ENCODE measurements around the gene PIK3R1. TPM values are rescaled to one million over a fixed set of nuclear protein-coding genes. Genes with fewer than 3 reads are reported as not detected.

PIK3R1 gene
- total RNA-seq, 1 donor from 2014 or later, result 89.7 TPM

GRCh38 chr5:68315679-68316271, 100.2 kb downstream of the PIK3R1 start:
- H3K4me3 Mint-ChIP-seq (ENCODE audit: low read depth), result no peak overlapping the region
- H3K27me3 Mint-ChIP-seq, result no peaks in the 10 kb centered on the region
- peaks cover 4% of the 10 kb centered on the region for H3K9me3 Mint-ChIP-seq (ENCODE audit: low read depth)
- H3K27ac Mint-ChIP-seq, result no peak overlapping the region
- TF ChIP-seq, protein P1, sequence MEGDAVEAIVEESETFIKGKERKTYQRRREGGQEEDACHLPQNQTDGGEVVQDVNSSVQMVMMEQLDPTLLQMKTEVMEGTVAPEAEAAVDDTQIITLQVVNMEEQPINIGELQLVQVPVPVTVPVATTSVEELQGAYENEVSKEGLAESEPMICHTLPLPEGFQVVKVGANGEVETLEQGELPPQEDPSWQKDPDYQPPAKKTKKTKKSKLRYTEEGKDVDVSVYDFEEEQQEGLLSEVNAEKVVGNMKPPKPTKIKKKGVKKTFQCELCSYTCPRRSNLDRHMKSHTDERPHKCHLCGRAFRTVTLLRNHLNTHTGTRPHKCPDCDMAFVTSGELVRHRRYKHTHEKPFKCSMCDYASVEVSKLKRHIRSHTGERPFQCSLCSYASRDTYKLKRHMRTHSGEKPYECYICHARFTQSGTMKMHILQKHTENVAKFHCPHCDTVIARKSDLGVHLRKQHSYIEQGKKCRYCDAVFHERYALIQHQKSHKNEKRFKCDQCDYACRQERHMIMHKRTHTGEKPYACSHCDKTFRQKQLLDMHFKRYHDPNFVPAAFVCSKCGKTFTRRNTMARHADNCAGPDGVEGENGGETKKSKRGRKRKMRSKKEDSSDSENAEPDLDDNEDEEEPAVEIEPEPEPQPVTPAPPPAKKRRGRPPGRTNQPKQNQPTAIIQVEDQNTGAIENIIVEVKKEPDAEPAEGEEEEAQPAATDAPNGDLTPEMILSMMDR (IDR thresholded peaks at IDR 0.05; ENCODE audit: unreplicated experiment), result no peak
- H3K4me1 Mint-ChIP-seq (ENCODE audit: low read depth), result peaks cover 6% of the 10 kb centered on the region
- no peaks in the 10 kb centered on the region for H3K36me3 Mint-ChIP-seq (ENCODE audit: insufficient read depth)
- DNase-seq (ENCODE audit: low spot score, unreplicated experiment), result no peak

DNA sequence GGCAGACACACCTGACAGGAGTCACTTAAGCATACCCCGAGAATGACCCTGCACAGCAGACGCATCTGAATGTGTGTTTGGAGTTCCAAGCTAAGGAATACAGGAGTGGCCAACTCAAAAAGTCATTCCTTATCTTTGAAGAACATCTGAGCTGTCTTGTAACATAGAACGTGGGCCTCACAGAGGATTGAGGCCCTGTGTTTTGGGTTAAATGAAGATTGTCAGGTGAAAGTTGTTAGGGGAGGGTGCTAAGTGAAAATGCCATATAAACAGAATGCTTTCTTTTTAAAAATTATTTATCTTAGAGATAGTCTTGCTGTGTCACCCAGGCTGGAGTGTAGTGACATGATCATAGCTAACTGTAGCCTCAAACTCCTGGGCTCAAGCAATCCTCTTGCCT, 100.9 kb downstream of the PIK3R1 start:
- H3K4me3 Mint-ChIP-seq (ENCODE audit: low read depth), result no peak overlapping the region
- H3K36me3 Mint-ChIP-seq (ENCODE audit: insufficient read depth), result no peaks in the 10 kb centered on the region
- H3K4me1 Mint-ChIP-seq (ENCODE audit: low read depth), result peaks cover 6% of the 10 kb centered on the region
- no peak for DNase-seq (ENCODE audit: low spot score, unreplicated experiment)
- TF ChIP-seq, protein P1 (IDR thresholded peaks at IDR 0.05; ENCODE audit: unreplicated experiment), result no peak
- H3K27me3 Mint-ChIP-seq, result no peaks in the 10 kb centered on the region
- H3K27ac Mint-ChIP-seq, result no peak overlapping the region
- H3K9me3 Mint-ChIP-seq (ENCODE audit: low read depth), result peaks cover 4% of the 10 kb centered on the region

DNA sequence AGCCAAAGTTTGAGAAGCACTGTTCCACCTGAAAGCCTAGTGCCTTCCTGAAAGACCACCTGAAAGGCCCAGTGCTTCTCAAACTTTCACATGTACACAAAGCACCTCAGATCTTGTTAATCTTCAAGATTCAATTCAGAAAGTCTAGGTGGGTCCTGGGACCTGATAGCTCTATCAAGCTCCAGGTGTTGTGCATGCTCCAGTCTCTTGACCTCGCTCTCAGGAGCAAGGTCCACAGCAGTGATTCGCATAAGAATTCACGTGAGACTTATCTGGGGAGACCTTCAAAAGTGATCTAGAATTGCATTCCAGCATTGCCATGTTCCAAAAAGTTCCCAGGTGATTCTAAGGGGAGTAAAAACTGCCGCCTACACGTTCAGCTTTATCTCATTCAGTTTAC, 102.1 kb downstream of the PIK3R1 start:
- Mint-ChIP-seq H3K27me3 (no peaks in the 10 kb centered on the region), H3K36me3 (ENCODE audit: insufficient read depth) (no peaks in the 10 kb centered on the region), H3K4me3 (ENCODE audit: low read depth) (no peak overlapping the region), H3K4me1 (ENCODE audit: low read depth) (peaks cover 6% of the 10 kb centered on the region), H3K9me3 (ENCODE audit: low read depth) (peaks cover 4% of the 10 kb centered on the region), H3K27ac (no peak overlapping the region)
- TF ChIP-seq, protein P1 (IDR thresholded peaks at IDR 0.05; ENCODE audit: unreplicated experiment), result no peak
- DNase-seq (ENCODE audit: low spot score, unreplicated experiment), result no peak

DNA sequence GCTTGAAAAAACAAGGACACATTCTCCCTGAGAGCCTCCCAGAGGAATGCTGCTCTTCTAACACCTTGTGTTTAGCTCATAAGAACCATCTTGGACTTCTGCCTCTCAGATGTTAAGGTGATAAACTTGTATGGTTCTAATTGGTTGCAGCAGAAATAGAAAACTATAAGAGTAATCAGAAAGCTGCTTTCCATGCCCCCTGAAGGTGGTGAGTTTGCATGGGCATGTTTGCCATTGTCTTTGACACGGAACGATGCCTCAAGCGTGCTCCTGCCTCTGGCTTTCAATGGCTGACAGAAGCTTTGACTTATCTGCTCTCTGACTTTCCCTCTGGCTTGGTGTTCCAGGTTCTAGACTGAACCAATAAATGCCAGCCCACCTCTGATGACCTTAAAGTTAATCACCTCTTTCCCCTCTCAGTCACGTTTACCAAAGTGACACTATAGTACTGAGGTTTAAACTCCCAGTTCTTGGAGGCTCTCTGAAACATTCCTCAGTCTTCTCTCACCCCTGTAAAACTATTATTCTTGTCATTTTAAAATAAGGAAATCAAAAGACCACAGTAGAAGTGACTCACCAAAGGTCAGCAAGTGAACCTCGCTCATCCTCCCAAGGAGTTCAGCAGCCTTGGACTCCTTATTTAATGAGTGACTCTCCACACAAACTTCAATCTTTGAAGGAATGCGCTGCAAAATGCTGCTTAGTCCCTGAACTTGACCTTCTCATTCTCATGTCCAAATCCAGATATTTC, 103.6 kb downstream of the PIK3R1 start:
- no peaks in the 10 kb centered on the region for H3K27me3 Mint-ChIP-seq
- peaks cover 6% of the 10 kb centered on the region for H3K4me1 Mint-ChIP-seq (ENCODE audit: low read depth)
- no peaks in the 10 kb centered on the region for H3K36me3 Mint-ChIP-seq (ENCODE audit: insufficient read depth)
- DNase-seq (ENCODE audit: low spot score, unreplicated experiment), result no peak
- TF ChIP-seq, protein P1 (IDR thresholded peaks at IDR 0.05; ENCODE audit: unreplicated experiment), result no peak
- no peak overlapping the region for H3K27ac Mint-ChIP-seq
- peaks cover 4% of the 10 kb centered on the region for H3K9me3 Mint-ChIP-seq (ENCODE audit: low read depth)
- H3K4me3 Mint-ChIP-seq (ENCODE audit: low read depth), result no peak overlapping the region

- H3K36me3 Mint-ChIP-seq (ENCODE audit: insufficient read depth), result no peaks in the 10 kb centered on the region
- H3K4me3 Mint-ChIP-seq (ENCODE audit: low read depth), result no peak overlapping the region
- no peaks in the 10 kb centered on the region for H3K27me3 Mint-ChIP-seq
- H3K27ac Mint-ChIP-seq, result no peak overlapping the region
- no peak for DNase-seq (ENCODE audit: low spot score, unreplicated experiment)
- H3K4me1 Mint-ChIP-seq (ENCODE audit: low read depth), result peaks cover 6% of the 10 kb centered on the region
- TF ChIP-seq, protein P1 (IDR thresholded peaks at IDR 0.05; ENCODE audit: unreplicated experiment), result no peak
- H3K9me3 Mint-ChIP-seq (ENCODE audit: low read depth), result peaks cover 7% of the 10 kb centered on the region
These were observed 104.3 kb downstream of the PIK3R1 start for GRCh38 chr5:68319706-68320412.
